Heart left ventricle (tissue), 13 donors: ENCODE results near the gene ABHD17A.

ENCODE experiments used
- CTCF ChIP-seq, 12 donors: fragments of 200-600 bp; sonication (generic) in 4 of 12; IDR thresholded peaks; one replicate each; pipeline versions ENCODE4 v1.5.0 to v1.8.0; 2018 to 2022; ENCODE audit warnings: antibody characterized with exemption in 12 of 12, mild to moderate bottlenecking in 5 of 12
- POLR2A ChIP-seq, 2 donors: fragments of 450-650 bp; IDR thresholded peaks; one replicate each; pipeline ENCODE4 v1.6.1; 2017; ENCODE audit warnings: antibody characterized with exemption in 2 of 2, mild to moderate bottlenecking in 2 of 2, moderate library complexity in 2 of 2
- donor health status: ischemic (EF 13 %, LVEDD 7.1; RV severe dilation, severe dysfunction).
- donor health status: DM: no; HTN: yes; CAD: no.
- donor health status: DM: no; HTN: no; CAD: no.
- donor health status: ischemic (EF 25% LVEDD 6.9; RV normal size, moderate dysfunction).
- donor health status: ischemic (EF 25% LVEDD 5.7; RV mildly dilated, moderate dysfunction).
- donor health status: ischemic (EF 35%, LVEDD 5.7; RV mildly dilated, moderate dysfunction).
- donor health status: nonischemic (EF 11% LVEDD 7.7; RV severe dilation, severe dysfunction).
- donor health status: DM: yes; HTN: yes; CAD: no.
- donor health status: PGD.
- donor health status: ischemic (EF 29% LVEDD 5.4; RV normal size, mild dysfunction).
- donor health status: nonischemic (EF 23%, LVEDD 6.1; RV moderate dilation, normal function).

DNA sequence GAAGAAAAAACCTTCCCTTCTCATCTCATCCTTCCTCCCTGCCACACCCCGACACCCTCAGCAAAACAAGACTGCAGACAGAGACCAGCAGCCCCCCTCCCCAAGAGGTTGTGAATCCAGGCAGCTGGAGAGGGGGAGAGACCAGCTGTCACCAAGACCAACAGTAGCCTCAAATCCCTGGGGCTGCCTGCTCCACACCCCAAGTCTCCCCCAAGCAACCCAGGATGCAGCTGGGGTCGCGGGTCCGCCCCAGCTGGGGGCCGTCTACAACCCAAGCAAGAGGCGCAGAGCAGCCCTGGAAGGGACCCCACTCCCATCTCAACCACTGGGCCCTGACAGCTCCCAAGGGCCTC is 29.0 kb downstream of the ABHD17A start:
- no peak for TF ChIP-seq CTCF (IDR thresholded peaks at IDR 0.05)
- no peak for TF ChIP-seq POLR2A (IDR thresholded peaks at IDR 0.05)
